Activated T-helper 9 cell treated with anti-CD3 and anti-CD28 coated beads, Interleukin-2, amount 50 U/mL, for 16 hours (primary cell): Measurements from ENCODE around the gene SHPK.

ENCODE experiments used
- DNase-seq: peaks from one replicate; pipeline ENCODE4 v3.0.0-alpha.2; 2020; ENCODE audit warnings: low read depth

The SHPK gene

GRCh38 chr17:3659541-3660111, 23.6 kb upstream of the SHPK start:
- no peak for DNase-seq

GRCh38 chr17:3658784-3659449, 22.9 kb upstream of the SHPK start:
- DNase-seq: no peak

- DNase-seq: no peak
These were observed 22.1 kb upstream of the SHPK start for GRCh38 chr17:3657874-3658783.

- no peak for DNase-seq
These were observed 21.5 kb upstream of the SHPK start for GRCh38 chr17:3657588-3657869.

GRCh38 chr17:3656755-3657587, 20.9 kb upstream of the SHPK start:
- no peak for DNase-seq

- DNase-seq: no peak
These were observed 20.3 kb upstream of the SHPK start for GRCh38 chr17:3656353-3656752.

GRCh38 chr17:3655766-3656165, 19.7 kb upstream of the SHPK start:
- DNase-seq: no peak

- no peak for DNase-seq
These were observed 11.9 kb upstream of the SHPK start for GRCh38 chr17:3647769-3648555.

GRCh38 chr17:3647251-3647650, 11.2 kb upstream of the SHPK start:
- DNase-seq: no peak

- DNase-seq: no peak
These were observed 9.3 kb upstream of the SHPK start for GRCh38 chr17:3645310-3645709.

GRCh38 chr17:3643889-3644349, 7.9 kb upstream of the SHPK start:
- DNase-seq: no peak

GRCh38 chr17:3641717-3642486, 5.9 kb upstream of the SHPK start:
- no peak for DNase-seq

- no peak for DNase-seq
These were observed 5.0 kb upstream of the SHPK start for GRCh38 chr17:3641014-3641413.

GRCh38 chr17:3639981-3640596, 4.0 kb upstream of the SHPK start:
- no peak for DNase-seq

- DNase-seq: no peak
These were observed 891 bp upstream of the SHPK start for GRCh38 chr17:3636908-3637373.

- no peak for DNase-seq
These were observed 436 bp downstream of the SHPK start for GRCh38 chr17:3635474-3636153.

- no peak for DNase-seq
These were observed 3.8 kb downstream of the SHPK start for GRCh38 chr17:3632287-3632686.

GRCh38 chr17:3630781-3631180, 5.3 kb downstream of the SHPK start:
- no peak for DNase-seq

- DNase-seq: no peak
These were observed 8.3 kb downstream of the SHPK start for GRCh38 chr17:3627769-3628167.
